ENCODE data around the gene CSTB.

DNA sequence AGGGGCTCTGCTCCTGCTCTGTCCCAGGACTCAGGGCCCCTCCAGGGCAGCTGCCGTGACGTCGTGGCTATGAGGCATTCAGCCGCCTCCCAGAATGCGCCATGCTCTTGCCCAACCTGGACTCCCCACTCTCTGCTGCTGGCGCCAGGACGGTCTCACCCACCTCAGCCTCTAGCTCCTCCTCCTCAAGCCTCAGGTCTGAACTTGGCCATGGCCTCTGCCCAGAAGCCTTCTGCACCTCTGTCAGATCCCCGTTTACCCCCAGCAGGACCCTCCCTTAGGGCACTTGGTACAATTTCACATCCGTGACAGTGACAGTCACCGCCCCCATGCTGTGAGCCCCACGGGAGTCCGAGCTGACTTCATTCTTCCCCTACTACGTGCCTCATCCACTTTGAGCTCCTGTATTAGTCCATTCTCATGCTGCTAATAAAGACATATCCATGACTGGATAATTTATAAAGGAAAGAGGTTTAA lies 4.9 kb downstream of the CSTB start:
- TF ChIP-seq POLR2AphosphoS5 (IDR thresholded peaks at IDR 0.05; ENCODE audit: insufficient read depth, low read depth, low read length) (no peak), EZH2 (IDR thresholded peaks at IDR 0.05; ENCODE audit: borderline replicate concordance, low read depth, low read length, severe bottlenecking) (no peak), FOS (IDR thresholded peaks at IDR 0.05; ENCODE audit: borderline replicate concordance, insufficient read depth, low read length) (no peak), POLR2A (IDR thresholded peaks at IDR 0.05; ENCODE audit: low read depth, low read length) (no peak)
- TF ChIP-seq, protein P1, sequence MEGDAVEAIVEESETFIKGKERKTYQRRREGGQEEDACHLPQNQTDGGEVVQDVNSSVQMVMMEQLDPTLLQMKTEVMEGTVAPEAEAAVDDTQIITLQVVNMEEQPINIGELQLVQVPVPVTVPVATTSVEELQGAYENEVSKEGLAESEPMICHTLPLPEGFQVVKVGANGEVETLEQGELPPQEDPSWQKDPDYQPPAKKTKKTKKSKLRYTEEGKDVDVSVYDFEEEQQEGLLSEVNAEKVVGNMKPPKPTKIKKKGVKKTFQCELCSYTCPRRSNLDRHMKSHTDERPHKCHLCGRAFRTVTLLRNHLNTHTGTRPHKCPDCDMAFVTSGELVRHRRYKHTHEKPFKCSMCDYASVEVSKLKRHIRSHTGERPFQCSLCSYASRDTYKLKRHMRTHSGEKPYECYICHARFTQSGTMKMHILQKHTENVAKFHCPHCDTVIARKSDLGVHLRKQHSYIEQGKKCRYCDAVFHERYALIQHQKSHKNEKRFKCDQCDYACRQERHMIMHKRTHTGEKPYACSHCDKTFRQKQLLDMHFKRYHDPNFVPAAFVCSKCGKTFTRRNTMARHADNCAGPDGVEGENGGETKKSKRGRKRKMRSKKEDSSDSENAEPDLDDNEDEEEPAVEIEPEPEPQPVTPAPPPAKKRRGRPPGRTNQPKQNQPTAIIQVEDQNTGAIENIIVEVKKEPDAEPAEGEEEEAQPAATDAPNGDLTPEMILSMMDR (IDR thresholded peaks at IDR 0.05; ENCODE audit: extremely low read depth in 1 of 2, insufficient read depth in 1 of 2, low read depth in 1 of 2, low read length in 2 of 2), result no peak
